ENCODE data around the gene PKNOX2.

Gene PKNOX2

DNA sequence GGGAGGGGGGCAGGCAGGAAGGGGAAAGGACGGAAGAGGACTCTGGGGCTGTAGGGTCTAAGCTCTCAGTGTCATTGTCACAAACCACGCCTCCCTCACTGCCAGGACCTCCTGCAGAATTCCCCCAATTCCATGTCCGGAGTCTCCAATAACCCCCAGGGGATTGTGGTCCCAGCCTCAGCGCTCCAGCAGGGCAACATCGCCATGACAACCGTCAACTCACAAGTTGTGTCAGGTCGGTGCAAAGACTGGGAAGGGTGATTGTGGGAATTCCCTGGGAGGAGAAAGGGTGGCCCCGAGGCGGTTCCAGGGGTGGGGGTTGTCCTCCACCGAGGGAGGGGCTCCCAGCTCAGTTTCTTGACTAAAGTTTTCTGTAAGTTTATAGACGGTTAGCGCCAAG is 245.5 kb downstream of the PKNOX2 start:
- H3K27me3 ChIP-seq (ENCODE audit: insufficient read depth, low read depth): no peaks in the 10 kb centered on the region
- H4K20me1 ChIP-seq (ENCODE audit: insufficient read depth): no peaks in the 10 kb centered on the region
- no peak overlapping the region for H3K4me2 ChIP-seq
- no peak overlapping the region for H3K9ac ChIP-seq
- no peak overlapping the region for H3K4me3 ChIP-seq (IDR thresholded peaks at IDR 0.05; ENCODE audit: insufficient read depth, low read depth, low read length)
- TF ChIP-seq, protein P1, sequence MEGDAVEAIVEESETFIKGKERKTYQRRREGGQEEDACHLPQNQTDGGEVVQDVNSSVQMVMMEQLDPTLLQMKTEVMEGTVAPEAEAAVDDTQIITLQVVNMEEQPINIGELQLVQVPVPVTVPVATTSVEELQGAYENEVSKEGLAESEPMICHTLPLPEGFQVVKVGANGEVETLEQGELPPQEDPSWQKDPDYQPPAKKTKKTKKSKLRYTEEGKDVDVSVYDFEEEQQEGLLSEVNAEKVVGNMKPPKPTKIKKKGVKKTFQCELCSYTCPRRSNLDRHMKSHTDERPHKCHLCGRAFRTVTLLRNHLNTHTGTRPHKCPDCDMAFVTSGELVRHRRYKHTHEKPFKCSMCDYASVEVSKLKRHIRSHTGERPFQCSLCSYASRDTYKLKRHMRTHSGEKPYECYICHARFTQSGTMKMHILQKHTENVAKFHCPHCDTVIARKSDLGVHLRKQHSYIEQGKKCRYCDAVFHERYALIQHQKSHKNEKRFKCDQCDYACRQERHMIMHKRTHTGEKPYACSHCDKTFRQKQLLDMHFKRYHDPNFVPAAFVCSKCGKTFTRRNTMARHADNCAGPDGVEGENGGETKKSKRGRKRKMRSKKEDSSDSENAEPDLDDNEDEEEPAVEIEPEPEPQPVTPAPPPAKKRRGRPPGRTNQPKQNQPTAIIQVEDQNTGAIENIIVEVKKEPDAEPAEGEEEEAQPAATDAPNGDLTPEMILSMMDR (conservative IDR thresholded peaks at IDR 0.05; ENCODE audit: low read depth, low read length): no peak
- no peaks in the 10 kb centered on the region for H3K4me1 ChIP-seq (ENCODE audit: low read depth, poor library complexity, severe bottlenecking)
- H3K27ac ChIP-seq: no peak overlapping the region
- H2AFZ ChIP-seq (ENCODE audit: low read depth): no peak overlapping the region
- no peaks in the 10 kb centered on the region for H3K36me3 ChIP-seq (ENCODE audit: insufficient read depth)
- no peaks in the 10 kb centered on the region for H3K79me2 ChIP-seq (ENCODE audit: insufficient read depth, low read depth)

DNA sequence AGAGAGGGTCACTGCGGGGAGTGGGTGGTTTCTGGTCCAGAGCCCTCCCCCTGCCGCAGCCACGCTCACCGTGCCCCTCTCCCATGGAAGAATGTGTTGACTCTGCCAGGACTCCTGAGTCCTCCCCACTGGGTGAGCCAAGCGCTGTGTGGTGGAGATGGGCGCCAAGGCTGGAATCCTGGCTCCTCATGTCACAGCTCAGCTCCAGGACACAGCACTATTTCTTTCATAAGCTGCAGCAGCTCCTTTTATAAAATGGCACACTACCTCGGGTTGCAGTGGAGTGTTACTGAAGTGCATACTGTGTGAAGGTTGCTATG is 247.6 kb downstream of the PKNOX2 start:
- TF ChIP-seq, protein P1 (conservative IDR thresholded peaks at IDR 0.05; ENCODE audit: low read depth, low read length): no peak
- no peak overlapping the region for H3K4me3 ChIP-seq (IDR thresholded peaks at IDR 0.05; ENCODE audit: insufficient read depth, low read depth, low read length)
- H3K36me3 ChIP-seq (ENCODE audit: insufficient read depth): no peaks in the 10 kb centered on the region
- H3K79me2 ChIP-seq (ENCODE audit: insufficient read depth, low read depth): no peaks in the 10 kb centered on the region
- H3K27ac ChIP-seq: no peak overlapping the region
- H3K4me2 ChIP-seq: no peak overlapping the region
- H3K4me1 ChIP-seq (ENCODE audit: low read depth, poor library complexity, severe bottlenecking): no peaks in the 10 kb centered on the region
- H2AFZ ChIP-seq (ENCODE audit: low read depth): no peak overlapping the region
- H3K27me3 ChIP-seq (ENCODE audit: insufficient read depth, low read depth): no peaks in the 10 kb centered on the region
- no peaks in the 10 kb centered on the region for H4K20me1 ChIP-seq (ENCODE audit: insufficient read depth)
- H3K9ac ChIP-seq: no peak overlapping the region

DNA sequence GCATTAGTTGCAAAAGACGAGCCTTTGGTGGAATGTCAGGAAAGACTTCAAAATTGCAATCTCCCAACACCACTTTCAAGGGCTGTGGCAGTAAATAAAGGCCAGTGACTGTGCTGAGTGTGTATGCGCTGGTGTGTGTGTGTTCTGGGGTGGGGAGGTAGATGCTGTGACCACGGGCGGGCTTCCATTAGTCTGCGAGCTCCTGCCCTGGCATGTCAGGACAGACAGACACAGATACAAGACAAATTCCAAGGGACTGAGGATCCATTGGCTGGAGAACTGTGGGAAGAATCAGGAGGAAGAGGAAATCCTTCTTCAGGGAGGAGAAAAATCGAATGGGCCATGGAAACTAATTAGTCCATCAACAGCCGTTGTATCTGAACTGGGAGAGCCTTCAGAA is 248.0 kb downstream of the PKNOX2 start:
- H3K27ac ChIP-seq: no peak overlapping the region
- no peaks in the 10 kb centered on the region for H3K4me1 ChIP-seq (ENCODE audit: low read depth, poor library complexity, severe bottlenecking)
- no peak overlapping the region for H3K4me2 ChIP-seq
- H3K4me3 ChIP-seq (IDR thresholded peaks at IDR 0.05; ENCODE audit: insufficient read depth, low read depth, low read length): no peak overlapping the region
- TF ChIP-seq, protein P1 (conservative IDR thresholded peaks at IDR 0.05; ENCODE audit: low read depth, low read length): no peak
- no peaks in the 10 kb centered on the region for H3K27me3 ChIP-seq (ENCODE audit: insufficient read depth, low read depth)
- no peaks in the 10 kb centered on the region for H3K36me3 ChIP-seq (ENCODE audit: insufficient read depth)
- no peak overlapping the region for H3K9ac ChIP-seq
- no peaks in the 10 kb centered on the region for H3K79me2 ChIP-seq (ENCODE audit: insufficient read depth, low read depth)
- H4K20me1 ChIP-seq (ENCODE audit: insufficient read depth): no peaks in the 10 kb centered on the region
- no peak overlapping the region for H2AFZ ChIP-seq (ENCODE audit: low read depth)

DNA sequence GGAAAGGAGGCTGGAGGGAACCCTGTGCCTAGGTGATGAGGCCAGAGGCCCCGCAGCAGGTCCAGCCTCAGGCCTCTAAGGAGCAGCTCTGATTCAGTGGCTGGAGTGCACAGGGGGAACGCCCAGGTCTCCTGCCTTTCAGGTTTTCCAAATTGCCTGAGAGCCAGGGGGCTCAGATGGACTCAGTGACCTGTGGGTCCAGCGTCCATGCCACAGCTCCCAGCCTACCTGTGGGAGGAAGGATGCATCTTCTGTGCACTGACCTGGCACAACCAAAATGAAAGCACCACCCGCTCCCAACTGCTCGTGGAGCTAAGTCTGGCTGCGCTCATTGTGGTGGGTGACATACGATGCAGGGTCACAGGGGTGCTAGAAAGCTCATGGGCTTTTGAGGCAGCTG is 248.7 kb downstream of the PKNOX2 start:
- H4K20me1 ChIP-seq (ENCODE audit: insufficient read depth): no peaks in the 10 kb centered on the region
- TF ChIP-seq, protein P1 (conservative IDR thresholded peaks at IDR 0.05; ENCODE audit: low read depth, low read length): no peak
- H3K36me3 ChIP-seq (ENCODE audit: insufficient read depth): no peaks in the 10 kb centered on the region
- no peaks in the 10 kb centered on the region for H3K27me3 ChIP-seq (ENCODE audit: insufficient read depth, low read depth)
- no peak overlapping the region for H3K4me3 ChIP-seq (IDR thresholded peaks at IDR 0.05; ENCODE audit: insufficient read depth, low read depth, low read length)
- no peaks in the 10 kb centered on the region for H3K79me2 ChIP-seq (ENCODE audit: insufficient read depth, low read depth)
- H3K4me1 ChIP-seq (ENCODE audit: low read depth, poor library complexity, severe bottlenecking): no peaks in the 10 kb centered on the region
- no peak overlapping the region for H3K27ac ChIP-seq
- H3K9ac ChIP-seq: no peak overlapping the region
- no peak overlapping the region for H3K4me2 ChIP-seq
- no peak overlapping the region for H2AFZ ChIP-seq (ENCODE audit: low read depth)

DNA sequence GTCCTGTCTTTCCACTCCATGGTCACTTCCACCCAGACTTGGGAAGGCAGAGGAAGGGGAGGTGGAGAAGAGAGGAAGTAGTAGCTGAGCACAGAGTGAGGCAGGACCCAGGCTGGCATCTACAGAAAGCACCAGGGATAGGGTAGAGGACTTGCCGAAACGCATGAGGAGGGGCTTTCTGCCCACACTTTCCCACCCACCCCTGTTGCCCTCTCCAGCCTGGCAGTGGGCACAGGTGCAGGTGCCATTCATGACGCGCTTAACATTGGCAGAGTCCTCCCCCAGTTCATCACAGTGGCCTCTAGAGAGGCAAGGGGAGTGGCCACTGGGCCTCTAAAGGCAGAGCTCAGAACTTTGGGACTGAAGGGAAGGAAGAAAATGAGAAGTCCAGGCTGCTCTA is 249.6 kb downstream of the PKNOX2 start:
- no peak overlapping the region for H3K4me2 ChIP-seq
- H4K20me1 ChIP-seq (ENCODE audit: insufficient read depth): no peaks in the 10 kb centered on the region
- no peaks in the 10 kb centered on the region for H3K79me2 ChIP-seq (ENCODE audit: insufficient read depth, low read depth)
- no peaks in the 10 kb centered on the region for H3K4me1 ChIP-seq (ENCODE audit: low read depth, poor library complexity, severe bottlenecking)
- TF ChIP-seq, protein P1 (conservative IDR thresholded peaks at IDR 0.05; ENCODE audit: low read depth, low read length): no peak
- no peak overlapping the region for H2AFZ ChIP-seq (ENCODE audit: low read depth)
- H3K36me3 ChIP-seq (ENCODE audit: insufficient read depth): no peaks in the 10 kb centered on the region
- H3K27ac ChIP-seq: no peak overlapping the region
- no peak overlapping the region for H3K9ac ChIP-seq
- H3K27me3 ChIP-seq (ENCODE audit: insufficient read depth, low read depth): no peaks in the 10 kb centered on the region
- H3K4me3 ChIP-seq (IDR thresholded peaks at IDR 0.05; ENCODE audit: insufficient read depth, low read depth, low read length): no peak overlapping the region
